ENCODE results near the gene GRM3.

GRCh38 chr7:86911659-86912058 is 267.9 kb downstream of the GRM3 start:
- no peak for TF ChIP-seq CTCF (IDR thresholded peaks at IDR 0.05; ENCODE audit: extremely low read depth in 1 of 2, insufficient read depth in 1 of 2, low read depth in 1 of 2, low read length in 2 of 2)
- TF ChIP-seq EZH2 (IDR thresholded peaks at IDR 0.05; ENCODE audit: borderline replicate concordance, low read depth, low read length, severe bottlenecking): no peak
- TF ChIP-seq POLR2AphosphoS5 (IDR thresholded peaks at IDR 0.05; ENCODE audit: insufficient read depth, low read depth, low read length): no peak
